Astrocyte (in vitro differentiated cells and primary cell): Measurements from ENCODE around the gene ZNF407.

ENCODE experiments used
- CTCF ChIP-seq: IDR thresholded peaks from 2 replicates; pipeline ENCODE4 v1.5.1; 2011; ENCODE audit warnings: low read depth, mild to moderate bottlenecking, inconsistent platforms, low read length, moderate library complexity; ENCODE audit not compliant: insufficient read depth
- EZH2 ChIP-seq: IDR thresholded peaks from 2 replicates; pipeline ENCODE4 v1.6.1; 2012; ENCODE audit warnings: mild to moderate bottlenecking, low read length, inconsistent platforms; ENCODE audit not compliant: insufficient read depth

- no peak for TF ChIP-seq CTCF
- no peak for TF ChIP-seq EZH2
These were observed 192.8 kb downstream of the ZNF407 start for GRCh38 chr18:74790451-74790850.
